HepG2 (cell line): ENCODE data around the gene ADAMTS4. TPM values are rescaled to one million over a fixed set of nuclear protein-coding genes. Genes with fewer than 3 reads are reported as not detected.

ENCODE experiments used
- ARNT2 ChIP-seq: sonication (generic); formaldehyde crosslinking; IDR thresholded peaks from 2 replicates; pipeline ENCODE4 v1.8.0; 2022; ENCODE audit warnings: mild to moderate bottlenecking, low read depth, missing genetic modification reagents, moderate library complexity
- CBX2 ChIP-seq, 2 experiments: fragments of 200-600 bp in 1 of 2; sonication (generic); formaldehyde crosslinking in 1 of 2; IDR thresholded peaks; 2 replicates each; pipeline versions ENCODE4 v1.7.0 to v1.8.1; 2018 to 2022; ENCODE audit warnings: low read depth in 2 of 2, low read length in 1 of 2, mild to moderate bottlenecking in 1 of 2, missing genetic modification reagents in 1 of 2
- GFI1 ChIP-seq: sonication (generic); formaldehyde crosslinking; IDR thresholded peaks from 2 replicates; pipeline ENCODE4 v1.5.0; 2020; ENCODE audit warnings: missing genetic modification reagents, mild to moderate bottlenecking, borderline replicate concordance
- GTF2F1 ChIP-seq: fragments of 150-350 bp; IDR thresholded peaks from 2 replicates; pipeline ENCODE4 v1.6.1; 2014; ENCODE audit warnings: low read length
- HMG20B ChIP-seq: conservative IDR thresholded peaks from 2 replicates; pipeline ENCODE4 v1.6.1; 2016; ENCODE audit warnings: missing genetic modification reagents, missing compliant biosample characterization
- KAT8 ChIP-seq: IDR thresholded peaks from 2 replicates; pipeline ENCODE4 v1.6.1; 2016; ENCODE audit warnings: missing genetic modification reagents, missing compliant biosample characterization
- KDM6A ChIP-seq: IDR thresholded peaks from 2 replicates; pipeline ENCODE4 v1.6.1; 2016; ENCODE audit warnings: low read depth
- KLF13 ChIP-seq: sonication (generic); formaldehyde crosslinking; IDR thresholded peaks from 2 replicates; pipeline ENCODE4 v1.4.0; 2020; ENCODE audit warnings: mild to moderate bottlenecking, missing genetic modification reagents
- PCBP2 ChIP-seq: fragments of 200-400 bp; formaldehyde crosslinking; optimal IDR thresholded peaks from 2 replicates; pipeline ENCODE3; 2018; ENCODE audit warnings: low read length, low read depth; ENCODE audit not compliant: poor library complexity, severe bottlenecking
- SMYD3 ChIP-seq: sonication (generic); formaldehyde crosslinking; IDR thresholded peaks from 2 replicates; pipeline ENCODE4 v1.8.1; 2023; ENCODE audit warnings: mild to moderate bottlenecking, missing genetic modification reagents
- SP1 ChIP-seq, 2 experiments: fragments of 450-650 bp in 1 of 2; sonication (generic) in 1 of 2; formaldehyde crosslinking in 1 of 2; IDR thresholded peaks; 2 replicates each; pipeline versions ENCODE4 v1.4.0 to v1.6.1; 2016 to 2020; ENCODE audit warnings: missing genetic modification reagents in 1 of 2
- SRF ChIP-seq: IDR thresholded peaks from 2 replicates; pipeline ENCODE4 v1.6.1; 2011; ENCODE audit warnings: mild to moderate bottlenecking, low read depth, low read length, moderate library complexity
- TBP ChIP-seq: sonication (generic); formaldehyde crosslinking; IDR thresholded peaks from 2 replicates; pipeline ENCODE4 v1.5.0; 2020; ENCODE audit warnings: missing genetic modification reagents
- TGIF2 ChIP-seq: IDR thresholded peaks from 2 replicates; pipeline ENCODE4 v1.6.1; 2016; ENCODE audit warnings: control low read depth, missing compliant biosample characterization
- TOPORS ChIP-seq: sonication (generic); formaldehyde crosslinking; IDR thresholded peaks from 2 replicates; pipeline ENCODE4 v1.8.0; 2023; ENCODE audit warnings: mild to moderate bottlenecking, missing genetic modification reagents
- TRAFD1 ChIP-seq: sonication (generic); formaldehyde crosslinking; IDR thresholded peaks from 2 replicates; pipeline ENCODE4 v1.5.1; 2020; ENCODE audit warnings: missing genetic modification reagents, mild to moderate bottlenecking, borderline replicate concordance
- ZNF20 ChIP-seq: sonication (generic); formaldehyde crosslinking; IDR thresholded peaks from 2 replicates; pipeline ENCODE4 v1.4.0; 2020; ENCODE audit warnings: mild to moderate bottlenecking, moderate library complexity, missing genetic modification reagents
- ZNF292 ChIP-seq: sonication (generic); formaldehyde crosslinking; IDR thresholded peaks from 2 replicates; pipeline ENCODE4 v1.8.1; 2022; ENCODE audit warnings: mild to moderate bottlenecking, low read depth, missing genetic modification reagents, borderline replicate concordance
- ZNF350 ChIP-seq: sonication (generic); formaldehyde crosslinking; IDR thresholded peaks from 2 replicates; pipeline ENCODE4 v1.4.0; 2020; ENCODE audit warnings: mild to moderate bottlenecking, low read depth, missing genetic modification reagents, borderline replicate concordance
- ZNF468 ChIP-seq: sonication (generic); formaldehyde crosslinking; IDR thresholded peaks from 2 replicates; pipeline ENCODE4 v1.8.0; 2022; ENCODE audit warnings: mild to moderate bottlenecking, moderate library complexity, missing genetic modification reagents
- ZNF569 ChIP-seq: sonication (generic); formaldehyde crosslinking; IDR thresholded peaks from 2 replicates; pipeline ENCODE4 v1.5.0; 2020; ENCODE audit warnings: mild to moderate bottlenecking, missing genetic modification reagents, moderate library complexity, borderline replicate concordance
- ZNF704 ChIP-seq: sonication (generic); formaldehyde crosslinking; IDR thresholded peaks from 2 replicates; pipeline ENCODE4 v1.8.1; 2023; ENCODE audit warnings: mild to moderate bottlenecking, inconsistent platforms, moderate library complexity, missing genetic modification reagents, borderline replicate concordance
- ZNF776 ChIP-seq: sonication (generic); formaldehyde crosslinking; IDR thresholded peaks from 2 replicates; pipeline ENCODE4 v1.4.0; 2020; ENCODE audit warnings: mild to moderate bottlenecking, missing genetic modification reagents
- ZNF839 ChIP-seq: sonication (generic); formaldehyde crosslinking; IDR thresholded peaks from 2 replicates; pipeline ENCODE4 v1.4.0; 2020; ENCODE audit warnings: missing genetic modification reagents, mild to moderate bottlenecking, borderline replicate concordance
- polyA plus RNA-seq, 8 experiments: library from polyadenylated mRNA; depleted of rRNA in 3 of 8; stranded (reverse) in 7 of 8; unstranded in 1 of 8; fragments of >200 nt; fragmentation: Illumina TruSeq in 4 of 8; extraction: Trizol in 4 of 8; gene quantifications; 2 replicates each; pipeline versions ENCODE4 v1.2.1 to v1.2.3, GENCODE V29; 2011 to 2016; ENCODE audit warnings: low read depth in 4 of 8, missing spikeins in 1 of 8, mixed read lengths in 1 of 8; ENCODE audit not compliant: insufficient read depth in 1 of 8
- total RNA-seq, 5 experiments: library from RNA; depleted of rRNA; stranded (reverse); fragments of >200 nt; fragmentation: Illumina TruSeq; extraction: Trizol; gene quantifications; 2 replicates each; pipeline ENCODE4 v1.2.3, GENCODE V29; 2016; ENCODE audit warnings: low read depth in 1 of 5

ADAMTS4 gene
- total and polyA plus RNA-seq, 2 of the 13 experiments (the other 11 are each of a cell fraction or from before 2014, with no cell fraction given) = 0.51 to 1.7 TPM

- TF ChIP-seq SP1 (IDR thresholded peaks at IDR 0.05) (no peak), SP1 (CRISPR knock-in tag; IDR thresholded peaks at IDR 0.05) (no peak), ZNF569 (no peak), CBX2 (IDR thresholded peaks at IDR 0.05; ENCODE audit: low read depth, low read length) (no peak), CBX2 (CRISPR knock-in tag; IDR thresholded peaks at IDR 0.05; ENCODE audit: low read depth) (no peak), SMYD3 (peak; percentile 87), SRF (0 out of 2 replicates have a peak, but pooled peaks have one; percentile 22), ARNT2 (CRISPR knock-in tag) (peak; percentile 2; the same call in 1 of the 2 replicates), TGIF2 (CRISPR knock-in tag) (peak; percentile 77), PCBP2 (no peak), ZNF292 (no peak), HMG20B (CRISPR knock-in tag) (peak; percentile 97), KLF13 (no peak), KAT8 (CRISPR knock-in tag) (peak; percentile 48), ZNF839 (CRISPR knock-in tag) (no peak), GTF2F1 (no peak), TBP (CRISPR knock-in tag) (no peak), KDM6A (CRISPR knock-in tag) (peak; percentile 91), ZNF776 (CRISPR knock-in tag) (no peak), ZNF350 (CRISPR knock-in tag) (peak; percentile 21; the same call in 1 of the 2 replicates), ZNF20 (CRISPR knock-in tag) (no peak), ZNF704 (no peak), TOPORS (peak; percentile 84), ZNF468 (CRISPR knock-in tag) (no peak), GFI1 (CRISPR knock-in tag) (peak; percentile 99), TRAFD1 (CRISPR knock-in tag) (no peak)
Observed at GRCh38 chr1:161223805-161224694, 25.2 kb upstream of the ADAMTS4 start (continued).
